ENCODE measurements around the gene HNRNPL.

Gene HNRNPL

GRCh38 chr19:38869836-38870607, 20.2 kb upstream of the HNRNPL start:
- H3K27ac ChIP-seq = no peak overlapping the region
- no peaks in the 10 kb centered on the region for H3K27me3 ChIP-seq (ENCODE audit: control insufficient read depth, insufficient read depth, low read length)
- peak overlapping the region; percentile 55 for H3K4me3 ChIP-seq (ENCODE audit: low read depth, low read length)
- H3K36me3 ChIP-seq (ENCODE audit: control insufficient read depth, insufficient read depth, low read length) = no peaks in the 10 kb centered on the region
- TF ChIP-seq CTCF (IDR thresholded peaks at IDR 0.05) = peak; percentile 88
- no peak overlapping the region for H3K9ac ChIP-seq
- no peaks in the 10 kb centered on the region for H3K9me3 ChIP-seq (ENCODE audit: control insufficient read depth, low read length)
- H3K4me1 ChIP-seq = peaks cover 2% of the 10 kb centered on the region
- no peaks in the 10 kb centered on the region for H3K79me2 ChIP-seq
- H3K4me2 ChIP-seq (ENCODE audit: low read length) = peak overlapping the region; percentile 95
- peak overlapping the region; percentile 74 for H2AFZ ChIP-seq

GRCh38 chr19:38869160-38869835, 19.5 kb upstream of the HNRNPL start:
- Histone ChIP-seq H3K27me3 (ENCODE audit: control insufficient read depth, insufficient read depth, low read length) (no peaks in the 10 kb centered on the region), H3K4me2 (ENCODE audit: low read length) (peak overlapping the region; percentile 95), H3K4me3 (ENCODE audit: low read depth, low read length) (peak overlapping the region; percentile 55), H3K27ac (no peak overlapping the region), H3K4me1 (peaks cover 2% of the 10 kb centered on the region), H3K9me3 (ENCODE audit: control insufficient read depth, low read length) (no peaks in the 10 kb centered on the region), H3K9ac (no peak overlapping the region), H2AFZ (peak overlapping the region; percentile 74), H3K79me2 (no peaks in the 10 kb centered on the region), H3K36me3 (ENCODE audit: control insufficient read depth, insufficient read depth, low read length) (no peaks in the 10 kb centered on the region)
- no peak for TF ChIP-seq CTCF (IDR thresholded peaks at IDR 0.05)

GRCh38 chr19:38868551-38868950, 18.8 kb upstream of the HNRNPL start:
- Histone ChIP-seq H3K27me3 (ENCODE audit: control insufficient read depth, insufficient read depth, low read length) (no peaks in the 10 kb centered on the region), H3K4me3 (ENCODE audit: low read depth, low read length) (no peak overlapping the region), H3K9ac (no peak overlapping the region), H3K79me2 (no peaks in the 10 kb centered on the region), H3K4me2 (ENCODE audit: low read length) (no peak overlapping the region), H2AFZ (no peak overlapping the region), H3K4me1 (peaks cover 2% of the 10 kb centered on the region), H3K9me3 (ENCODE audit: control insufficient read depth, low read length) (no peaks in the 10 kb centered on the region), H3K36me3 (ENCODE audit: control insufficient read depth, insufficient read depth, low read length) (no peaks in the 10 kb centered on the region), H3K27ac (no peak overlapping the region)
- no peak for TF ChIP-seq CTCF (IDR thresholded peaks at IDR 0.05)

- Histone ChIP-seq H3K4me3 (ENCODE audit: low read depth, low read length) (no peak overlapping the region), H3K9me3 (ENCODE audit: control insufficient read depth, low read length) (no peaks in the 10 kb centered on the region), H3K79me2 (no peaks in the 10 kb centered on the region), H3K4me1 (peaks cover 2% of the 10 kb centered on the region), H3K4me2 (ENCODE audit: low read length) (no peak overlapping the region), H3K36me3 (ENCODE audit: control insufficient read depth, insufficient read depth, low read length) (no peaks in the 10 kb centered on the region), H2AFZ (no peak overlapping the region), H3K9ac (no peak overlapping the region), H3K27me3 (ENCODE audit: control insufficient read depth, insufficient read depth, low read length) (no peaks in the 10 kb centered on the region), H3K27ac (no peak overlapping the region)
- TF ChIP-seq CTCF (IDR thresholded peaks at IDR 0.05) = no peak
These were observed 17.5 kb upstream of the HNRNPL start for GRCh38 chr19:38867171-38867780.
